Posterior vena cava (tissue), 2 donors: Measurements from ENCODE around the gene KIRREL3. TPM values are rescaled to one million over a fixed set of nuclear protein-coding genes. Genes with fewer than 3 reads are reported as not detected.

Experiments
- DNase-seq: peaks from one replicate; pipeline ENCODE4 v3.0.0-alpha.2; 2020; ENCODE audit warnings: low spot score
- intact Hi-C, 2 donors: fragments of 100-400 bp; cut with DNase I; formaldehyde crosslinking; loops; one replicate each; pipeline versions ENCODE4 v1.14.1 to v1.14.2; 2022 to 2023
- long read RNA-seq, 2 donors: library from polyadenylated mRNA; unstranded; transcript quantifications; one replicate each; pipeline ENCODE4 v2.0.0, GENCODE V29; 2020 to 2021
- total RNA-seq, 2 donors: library from RNA; stranded (reverse); fragmentation: NEBNext Ultra II Directional; extraction: Animal tissue kit (Norgen Biotek cat#: 25700); gene quantifications; one replicate each; pipeline ENCODE4 v1.2.1, GENCODE V29; 2021
- donor health status: DM: yes; HTN: yes; CAD: no.
- donor health status: DM: yes; HTN: yes; CAD: no.

Gene KIRREL3
- under 1 TPM; 0.10 to 0.74 TPM for total RNA-seq
- long read RNA-seq, donor 1, partial matches to known transcripts, result 1 of 6 reads
- long read RNA-seq, donor 1, other reads (novel, unspliced or antisense), result 5 of 6 reads
- long read RNA-seq, donor 2, result 0 reads

DNA sequence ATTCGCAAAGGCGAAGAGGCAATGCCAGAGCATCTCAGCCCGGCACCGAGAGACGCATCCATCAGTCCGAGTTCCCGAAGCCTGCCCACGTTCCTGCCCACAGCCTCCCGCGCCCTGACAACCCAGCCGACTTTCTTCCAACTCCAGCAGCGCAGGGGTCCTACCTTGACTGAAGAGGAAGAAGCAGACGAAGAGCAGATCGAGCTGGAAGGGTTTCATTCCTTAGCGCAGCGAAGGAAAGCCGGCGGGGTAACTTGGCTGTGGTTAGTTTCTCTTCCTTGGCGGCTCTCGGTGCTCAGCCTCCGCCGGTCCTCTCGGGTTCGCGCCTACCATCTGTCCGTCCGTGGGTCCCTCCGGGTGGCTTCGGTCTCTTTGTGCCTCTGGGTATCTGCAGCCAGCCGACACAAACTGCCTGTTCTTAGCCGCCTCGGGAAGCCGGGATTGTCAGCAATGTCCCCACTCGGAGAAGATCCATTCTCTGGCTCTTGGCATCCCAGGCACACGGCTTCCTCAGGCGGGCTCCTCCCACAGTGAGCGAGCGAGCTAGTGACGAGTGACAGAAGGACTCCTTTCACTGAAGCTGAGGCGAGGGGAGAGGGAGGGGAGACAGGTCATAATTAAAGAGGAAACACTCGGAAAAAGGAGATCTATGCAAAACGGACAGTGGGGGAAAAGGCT, at the start of gene KIRREL3:
KIRREL3 (minus strand) TSS at position 480 of the 678 bp plus-strand sequence.
- intact Hi-C loops, result no loop called here
- DNase-seq, result no peak

GRCh38 chr11:127050186-127050585, 49.6 kb upstream of the KIRREL3 start:
- intact Hi-C loops, result no loop called here
- DNase-seq, result no peak

GRCh38 chr11:127049486-127049885, 48.9 kb upstream of the KIRREL3 start:
- DNase-seq, result no peak
- intact Hi-C loops, result no loop called here

GRCh38 chr11:127044535-127044934, 44.0 kb upstream of the KIRREL3 start:
- DNase-seq, result no peak
- intact Hi-C loops, result no loop called here

DNA sequence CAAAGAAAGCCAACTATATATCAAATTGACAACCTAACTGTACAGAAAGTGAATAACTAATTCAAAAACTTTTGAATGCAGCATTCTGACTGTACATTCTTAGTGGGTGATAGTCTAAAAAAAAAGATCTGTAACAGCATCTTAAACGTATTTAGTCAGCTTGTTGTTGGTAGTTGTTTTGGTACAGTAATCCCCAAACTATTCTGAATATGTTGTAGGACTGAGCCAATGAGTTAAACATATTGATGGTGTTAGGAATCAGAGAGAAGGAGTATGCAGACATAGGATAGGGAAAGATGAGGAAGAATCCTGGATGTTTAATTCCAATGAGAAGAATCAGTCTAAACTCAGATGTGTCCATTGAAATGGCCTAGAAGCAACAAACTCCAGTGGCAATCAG, 41.9 kb upstream of the KIRREL3 start:
- DNase-seq, result no peak
- intact Hi-C loops, result no loop called here

DNA sequence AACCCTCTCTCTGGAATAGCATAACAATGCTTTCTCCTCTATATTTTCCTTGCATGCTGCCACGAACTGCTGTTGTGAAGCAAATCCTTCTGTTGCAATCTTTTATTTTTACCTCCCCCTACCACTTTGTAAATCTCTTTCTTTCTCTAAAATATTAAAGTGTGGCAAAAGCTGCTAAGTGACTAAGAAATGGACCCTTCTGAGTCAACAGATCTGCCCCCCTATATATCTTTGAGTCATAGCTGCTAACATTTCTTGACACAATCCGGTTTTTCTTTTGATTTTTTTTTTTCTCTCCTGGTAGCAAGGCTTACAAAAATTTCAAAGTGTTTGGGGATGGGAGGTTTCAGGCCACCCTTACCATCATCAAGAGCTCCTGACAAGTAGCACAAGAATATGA, 39.0 kb upstream of the KIRREL3 start:
- no peak for DNase-seq

GRCh38 chr11:127037596-127037995, 37.0 kb upstream of the KIRREL3 start:
- no peak for DNase-seq
- intact Hi-C loops, result no loop called here

More for the DNA sequence above, 39.0 kb upstream of the KIRREL3 start:
- intact Hi-C loops, result no loop called here

DNA sequence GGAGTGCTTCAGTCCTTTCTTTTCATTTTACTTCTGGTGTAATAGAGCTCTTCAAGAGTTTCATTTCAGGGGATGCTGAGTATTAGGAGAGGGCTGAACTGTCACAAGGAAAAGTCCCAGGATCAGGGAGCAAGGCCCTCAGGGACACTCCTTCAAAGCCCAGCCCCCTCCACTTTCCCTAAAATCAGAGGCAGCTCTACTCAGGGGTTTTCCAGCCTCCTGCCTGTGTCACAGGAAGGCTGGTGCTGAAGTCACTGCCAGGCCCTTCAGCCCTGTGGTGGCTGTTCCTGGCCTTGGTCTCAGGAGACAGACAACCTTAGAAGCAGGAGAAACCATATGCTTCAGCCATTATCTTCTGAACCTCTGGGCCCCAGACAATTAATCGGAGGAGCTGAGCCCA, 36.4 kb upstream of the KIRREL3 start:
- intact Hi-C loops, result no loop called here
- DNase-seq, result no peak

DNA sequence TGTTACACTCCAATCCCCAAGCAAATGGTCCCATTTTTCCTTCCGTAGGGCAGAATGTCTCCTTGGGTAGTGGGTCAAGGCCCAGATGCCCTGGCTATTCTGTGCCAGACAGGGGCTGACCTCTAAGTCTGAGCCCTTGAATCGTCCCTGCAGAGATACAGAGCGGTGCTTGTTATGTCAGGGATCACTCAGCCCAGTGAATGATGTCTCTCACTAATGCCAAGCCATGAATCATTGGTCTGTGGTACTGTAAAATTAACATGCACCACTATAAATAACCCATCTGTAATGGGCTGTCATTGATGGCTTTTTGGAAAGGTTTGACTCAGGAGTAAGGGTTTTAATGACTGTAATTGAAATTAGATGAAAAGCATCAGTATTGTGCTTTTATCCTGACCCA, 35.3 kb upstream of the KIRREL3 start:
- intact Hi-C loops, result no loop called here
- no peak for DNase-seq

DNA sequence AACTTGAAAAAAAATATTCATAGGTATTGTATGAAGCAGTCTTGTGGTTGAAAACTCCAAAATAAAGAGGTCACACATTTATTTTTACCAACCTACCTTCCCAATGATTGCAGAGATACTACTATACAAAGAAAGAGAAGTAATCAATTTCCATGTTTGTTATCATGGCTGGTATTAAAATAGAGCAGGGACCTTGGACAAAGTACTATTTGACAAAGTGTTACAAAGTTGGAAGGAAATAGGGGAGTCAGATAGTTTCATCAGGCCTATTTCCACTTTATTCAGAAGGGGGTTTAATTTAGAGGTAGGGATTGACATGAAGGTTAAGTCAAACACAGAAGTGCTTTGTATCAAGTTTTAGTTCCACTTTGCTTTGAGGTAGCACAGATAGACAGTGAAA, 34.4 kb upstream of the KIRREL3 start:
- intact Hi-C loops, result no loop called here
- no peak for DNase-seq

GRCh38 chr11:127028648-127029047, 28.1 kb upstream of the KIRREL3 start:
- no peak for DNase-seq
- intact Hi-C loops, result no loop called here

DNA sequence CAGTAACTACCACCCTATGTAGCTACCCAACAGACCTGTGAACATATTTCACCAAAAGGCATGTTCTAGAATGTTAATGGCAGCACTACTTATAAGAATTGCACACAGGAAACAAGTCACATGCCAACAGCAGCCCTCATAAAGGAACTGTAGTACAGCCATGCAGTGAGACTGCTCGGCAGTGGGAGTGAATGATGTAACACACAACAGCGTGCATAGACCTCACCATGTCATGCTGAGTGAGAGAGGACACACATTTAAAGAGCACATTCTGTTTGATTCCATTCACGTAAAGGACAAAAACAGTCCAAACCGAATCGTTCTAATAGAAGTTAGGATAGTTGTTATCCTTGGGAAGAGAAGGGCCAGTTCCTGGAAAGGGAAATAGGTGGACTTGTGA, 27.2 kb upstream of the KIRREL3 start:
- intact Hi-C loops, result no loop called here

DNA sequence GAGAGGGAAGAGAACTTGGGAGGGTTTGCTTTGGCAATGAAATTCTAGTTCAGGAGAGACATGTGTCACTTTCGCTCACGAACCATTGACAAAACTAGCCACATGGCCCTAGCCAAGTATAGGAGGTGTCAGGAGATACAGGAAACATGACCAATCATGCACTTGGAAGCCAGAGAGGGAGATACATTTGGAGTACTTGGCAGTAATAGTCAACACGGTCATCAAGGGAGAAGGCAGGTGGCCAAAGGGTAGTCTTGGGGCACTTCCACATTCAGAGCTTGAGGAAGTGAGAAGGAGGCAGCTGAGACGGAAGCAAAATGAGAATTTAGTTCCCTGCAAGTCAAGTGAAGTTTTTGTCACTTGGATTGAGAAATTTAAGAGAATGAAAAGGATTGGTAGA, 26.4 kb upstream of the KIRREL3 start:
- no peak for DNase-seq
- intact Hi-C loops, result no loop called here

More for the DNA sequence above, 27.2 kb upstream of the KIRREL3 start:
- DNase-seq, result no peak

- no peak for DNase-seq
- intact Hi-C loops, result no loop called here
Measured at GRCh38 chr11:127023991-127024390, 23.4 kb upstream of the KIRREL3 start.

GRCh38 chr11:127018683-127019279, 18.2 kb upstream of the KIRREL3 start:
- no peak for DNase-seq
- intact Hi-C loops, result no loop called here

GRCh38 chr11:127017482-127017881, 16.9 kb upstream of the KIRREL3 start:
- DNase-seq, result no peak
- intact Hi-C loops, result no loop called here

- no peak for DNase-seq
- intact Hi-C loops, result no loop called here
Measured at GRCh38 chr11:127013550-127013949, 13.0 kb upstream of the KIRREL3 start.

DNA sequence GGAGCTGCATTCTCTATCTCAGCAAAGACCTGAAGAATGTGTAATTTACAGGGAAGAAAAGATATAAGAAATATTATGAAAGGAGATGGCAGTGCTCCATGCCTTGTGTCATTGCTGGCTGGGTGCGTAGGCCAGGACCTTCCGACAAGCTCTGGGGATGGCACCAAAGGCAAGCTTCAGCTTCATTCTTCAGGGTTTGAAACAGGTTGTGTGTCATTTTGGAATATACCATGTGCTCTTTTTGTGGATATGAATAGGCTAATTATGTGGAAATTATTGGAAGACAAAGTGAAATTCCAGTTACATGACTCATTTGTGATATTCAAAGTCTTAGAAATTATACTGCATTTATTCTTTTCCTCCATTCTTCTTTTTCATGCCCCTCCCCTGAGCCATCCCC, 5.7 kb upstream of the KIRREL3 start:
- DNase-seq, result no peak
- intact Hi-C loops, result no loop called here

DNA sequence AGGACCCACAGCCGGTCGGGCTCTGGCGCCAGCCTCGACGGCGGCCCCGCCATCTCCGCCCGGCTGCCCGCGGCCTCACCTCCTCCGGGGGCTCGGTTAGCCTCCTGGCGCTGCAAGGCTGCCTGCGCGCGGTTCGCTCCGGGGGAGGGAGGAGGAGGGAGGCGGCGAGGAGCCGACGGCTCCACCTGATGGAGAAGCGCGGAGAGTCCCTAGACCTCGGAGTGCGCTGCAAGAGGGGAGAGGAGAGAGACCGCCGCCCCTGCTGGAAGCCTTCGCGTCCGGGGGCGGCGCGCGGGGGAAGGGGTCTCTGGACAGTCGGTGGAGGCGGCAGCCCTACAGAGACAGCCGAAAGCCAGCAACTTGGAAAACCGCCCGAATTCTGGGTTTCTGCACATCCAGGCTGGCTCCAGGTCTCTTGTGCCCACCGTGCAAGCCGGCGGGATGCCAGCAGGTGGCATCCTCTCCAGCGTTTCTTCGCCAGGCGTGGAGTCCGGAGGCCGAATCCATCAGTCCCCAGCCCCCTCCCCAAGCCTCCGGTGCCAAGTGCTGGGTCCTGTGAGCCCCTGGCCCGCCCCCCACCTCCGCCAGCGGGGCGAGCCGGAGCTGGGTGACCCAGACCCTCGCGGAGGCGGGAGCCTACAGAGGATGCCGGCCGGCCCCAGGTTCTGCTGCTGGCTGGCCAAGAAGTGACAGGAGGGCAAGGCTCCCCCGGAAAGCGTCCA, 2.9 kb upstream of the KIRREL3 start:
- intact Hi-C loops, result no loop called here
- DNase-seq, result no peak

- intact Hi-C loops, result no loop called here
- no peak for DNase-seq
Measured at GRCh38 chr11:127002669-127003259, 2.2 kb upstream of the KIRREL3 start.
